PC-3 (cell line): ENCODE data around the gene MACROD2. TPM values are rescaled to one million over a fixed set of nuclear protein-coding genes. Genes with fewer than 3 reads are reported as not detected.

Experiments
- ATAC-seq: fragments of 200-7000 bp; cut with Tn5 transposase; 2 replicates; pipeline ENCODE4 v1.9.1; 2020; ENCODE audit warnings: mild to moderate bottlenecking, moderate library complexity
- BruUV-seq: library from RNA; stranded (reverse); fragments of 400-500 nt; replicated peaks from 2 replicates; lab custom pipeline; 2021; lab: Mats Ljungman, UMichigan
- CTCF ChIA-PET: fragments of 300-600 bp; sonication (Branson Sonifier 250); formaldehyde crosslinking; loops from one replicate; lab custom pipeline; 2022; ENCODE audit warnings: antibody characterized with exemption; lab: Charles Lee
- POLR2A ChIA-PET: fragments of 300-600 bp; sonication (Branson Sonifier 250); formaldehyde crosslinking; loops from one replicate; lab custom pipeline; 2022; ENCODE audit warnings: antibody characterized with exemption; ENCODE audit not compliant: unreplicated experiment; lab: Charles Lee
- DNase-seq: peaks from one replicate; pipeline ENCODE4 v3.0.0-alpha.2; 2015
- H2AFZ ChIP-seq: fragments of 300-600 bp; sonication (generic); 2 replicates; pipeline ENCODE4 v1.6.0; 2016; ENCODE audit warnings: antibody characterized with exemption, low read length
- H3F3A ChIP-seq: fragments of 300-600 bp; sonication (generic); one replicate; pipeline ENCODE4 v1.6.0; 2017; ENCODE audit warnings: antibody characterized with exemption, low read length, control low read depth, mild to moderate bottlenecking; ENCODE audit not compliant: unreplicated experiment
- H3K27ac ChIP-seq: fragments of 300-600 bp; sonication (generic); 2 replicates; pipeline ENCODE4 v1.5.1; 2016; ENCODE audit warnings: mild to moderate bottlenecking, low read length
- H3K27me3 ChIP-seq: fragments of 300-600 bp; sonication (generic); 2 replicates; pipeline ENCODE4 v1.6.1; 2016; ENCODE audit warnings: low read length, mixed read lengths
- H3K36me3 ChIP-seq: fragments of 300-600 bp; sonication (generic); 2 replicates; pipeline ENCODE4 v1.6.1; 2016; ENCODE audit warnings: low read depth, mixed run types, low read length, mixed read lengths
- H3K4me1 ChIP-seq: fragments of 300-600 bp; sonication (generic); 2 replicates; pipeline ENCODE4 v1.5.1; 2016; ENCODE audit warnings: low read length; ENCODE audit not compliant: insufficient read depth
- H3K4me2 ChIP-seq: fragments of 300-600 bp; sonication (generic); 2 replicates; pipeline ENCODE4 v1.6.0; 2016; ENCODE audit warnings: low read length
- H3K4me3 ChIP-seq: fragments of 300-600 bp; sonication (generic); 2 replicates; pipeline ENCODE4 v1.5.1; 2016; ENCODE audit warnings: mild to moderate bottlenecking, low read length, mixed read lengths
- H3K79me2 ChIP-seq: fragments of 300-600 bp; sonication (generic); 2 replicates; pipeline ENCODE4 v1.6.1; 2017; ENCODE audit warnings: low read length, mixed read lengths
- H3K9ac ChIP-seq: fragments of 300-600 bp; sonication (generic); 2 replicates; pipeline ENCODE4 v1.6.0; 2016; ENCODE audit warnings: mild to moderate bottlenecking, low read length
- H3K9me2 ChIP-seq: fragments of 300-600 bp; sonication (generic); replicated peaks from 2 replicates; pipeline ENCODE4 v1.6.1; 2016; ENCODE audit warnings: mixed run types, low read length, mixed read lengths
- H3K9me3 ChIP-seq: fragments of 300-600 bp; sonication (generic); 2 replicates; pipeline ENCODE4 v1.6.1; 2016; ENCODE audit warnings: low read length, mixed read lengths
- H4K20me1 ChIP-seq: fragments of 300-600 bp; sonication (generic); 2 replicates; pipeline ENCODE4 v1.6.1; 2016; ENCODE audit warnings: low read length, mixed read lengths
- EZH2 ChIP-seq: fragments of 300-600 bp; sonication (generic); IDR thresholded peaks from one replicate; pipeline ENCODE4 v1.6.1; 2017; ENCODE audit warnings: antibody characterized with exemption, mild to moderate bottlenecking, low read length; ENCODE audit not compliant: unreplicated experiment
- EZH2phosphoT487 ChIP-seq: fragments of 300-600 bp; sonication (generic); IDR thresholded peaks from 2 replicates; pipeline ENCODE4 v1.6.1; 2018; ENCODE audit warnings: mild to moderate bottlenecking, antibody characterized with exemption, low read length, borderline replicate concordance
- intact Hi-C: fragments of 100-400 bp; cut with micrococcal nuclease; formaldehyde crosslinking; loops from 2 replicates; pipeline ENCODE4 v1.9.0; 2023
- total RNA-seq: library from RNA; depleted of rRNA; stranded (reverse); fragments of >200 nt; gene quantifications from 2 replicates; pipeline ENCODE4 v1.2.3, GENCODE V29; 2014
- TF ChIP-seq, protein P1 (sequence below): fragments of 300-600 bp; sonication (generic); conservative IDR thresholded peaks from 2 replicates; pipeline ENCODE4 v1.5.1; 2017; ENCODE audit warnings: antibody characterized with exemption, low read depth, mild to moderate bottlenecking, low read length

MACROD2 gene
- total RNA-seq, 1 experiment from 2014 or later = 3.1 TPM

DNA sequence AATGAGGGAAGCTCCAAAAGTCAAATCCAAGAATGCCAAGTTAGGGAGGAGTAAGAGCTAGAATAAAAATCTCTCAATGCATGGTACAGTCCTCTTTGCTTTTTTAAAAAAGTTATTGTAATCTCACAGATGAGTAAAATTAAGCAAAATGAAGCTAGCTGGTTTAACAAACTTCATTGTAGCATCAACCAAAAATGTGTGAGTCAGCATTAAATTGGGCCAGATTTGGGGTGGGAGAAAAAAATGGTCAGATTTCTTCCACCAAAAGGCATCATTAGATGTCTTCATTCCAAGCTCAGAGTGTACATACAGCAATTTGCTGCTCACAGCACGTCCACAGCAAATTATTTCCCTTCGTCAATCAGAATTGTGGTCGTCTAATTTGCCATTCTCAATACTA is 783.6 kb downstream of the MACROD2 start:
- no peaks in the 10 kb centered on the region for H3K9me2 ChIP-seq
- no peaks in the 10 kb centered on the region for H4K20me1 ChIP-seq
- H3K9ac ChIP-seq = no peak overlapping the region
- ChIA-PET CTCF (no interaction called here), POLR2A (interaction anchor here (0.7 kb wide), 1 partner anchor 38 kb away, joined by 4 read pairs; no protein-coding TSS in a partner anchor)
- H2AFZ ChIP-seq = no peak overlapping the region
- DNase-seq (no peak), ATAC-seq (no peak)
- no peaks in the 10 kb centered on the region for H3K36me3 ChIP-seq
- no peak overlapping the region for H3K4me2 ChIP-seq
- no peak overlapping the region for H3K4me3 ChIP-seq
- TF ChIP-seq EZH2phosphoT487 = no peak
- TF ChIP-seq, protein P1, sequence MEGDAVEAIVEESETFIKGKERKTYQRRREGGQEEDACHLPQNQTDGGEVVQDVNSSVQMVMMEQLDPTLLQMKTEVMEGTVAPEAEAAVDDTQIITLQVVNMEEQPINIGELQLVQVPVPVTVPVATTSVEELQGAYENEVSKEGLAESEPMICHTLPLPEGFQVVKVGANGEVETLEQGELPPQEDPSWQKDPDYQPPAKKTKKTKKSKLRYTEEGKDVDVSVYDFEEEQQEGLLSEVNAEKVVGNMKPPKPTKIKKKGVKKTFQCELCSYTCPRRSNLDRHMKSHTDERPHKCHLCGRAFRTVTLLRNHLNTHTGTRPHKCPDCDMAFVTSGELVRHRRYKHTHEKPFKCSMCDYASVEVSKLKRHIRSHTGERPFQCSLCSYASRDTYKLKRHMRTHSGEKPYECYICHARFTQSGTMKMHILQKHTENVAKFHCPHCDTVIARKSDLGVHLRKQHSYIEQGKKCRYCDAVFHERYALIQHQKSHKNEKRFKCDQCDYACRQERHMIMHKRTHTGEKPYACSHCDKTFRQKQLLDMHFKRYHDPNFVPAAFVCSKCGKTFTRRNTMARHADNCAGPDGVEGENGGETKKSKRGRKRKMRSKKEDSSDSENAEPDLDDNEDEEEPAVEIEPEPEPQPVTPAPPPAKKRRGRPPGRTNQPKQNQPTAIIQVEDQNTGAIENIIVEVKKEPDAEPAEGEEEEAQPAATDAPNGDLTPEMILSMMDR = no peak
- no peaks in the 10 kb centered on the region for H3K79me2 ChIP-seq
- no TSS peak for BruUV-seq
- H3F3A ChIP-seq = no peaks in the 10 kb centered on the region
- no peaks in the 10 kb centered on the region for H3K27me3 ChIP-seq
- intact Hi-C loops = loop anchor here (5.0 kb wide), 1 partner anchor 98 kb away; no protein-coding TSS in a partner anchor
- peaks cover 23% of the 10 kb centered on the region for H3K4me1 ChIP-seq
- H3K27ac ChIP-seq = no peak overlapping the region
- H3K9me3 ChIP-seq = no peaks in the 10 kb centered on the region

DNA sequence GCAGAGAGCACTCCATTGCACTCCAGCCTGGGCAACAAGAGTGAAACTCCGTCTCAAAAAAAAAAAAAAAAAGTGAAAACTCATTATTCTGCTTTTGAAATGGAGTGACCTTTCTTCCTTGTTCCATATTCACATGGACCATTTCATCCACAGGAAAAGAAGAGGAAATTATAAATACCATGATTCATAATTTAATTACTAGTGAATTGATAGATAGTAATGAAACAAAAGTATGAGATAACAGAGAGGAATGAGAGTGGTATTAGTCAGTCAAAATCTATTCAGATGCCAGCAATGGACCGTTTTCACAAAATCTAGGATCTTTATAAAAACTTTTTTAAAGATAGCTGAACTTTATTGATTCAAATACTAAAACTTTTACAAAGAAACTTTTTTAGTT is 785.2 kb downstream of the MACROD2 start:
- ChIA-PET POLR2A (no interaction called here), CTCF (no interaction called here)
- Histone ChIP-seq H3K9me3 (no peaks in the 10 kb centered on the region), H4K20me1 (no peaks in the 10 kb centered on the region), H2AFZ (no peak overlapping the region), H3K79me2 (no peaks in the 10 kb centered on the region), H3K9me2 (no peaks in the 10 kb centered on the region), H3K27me3 (no peaks in the 10 kb centered on the region), H3K36me3 (no peaks in the 10 kb centered on the region), H3K4me3 (no peak overlapping the region), H3F3A (no peaks in the 10 kb centered on the region), H3K9ac (no peak overlapping the region), H3K4me2 (no peak overlapping the region), H3K4me1 (peaks cover 21% of the 10 kb centered on the region), H3K27ac (no peak overlapping the region)
- no peak for TF ChIP-seq EZH2
- TF ChIP-seq EZH2phosphoT487 = no peak
- TF ChIP-seq, protein P1 = no peak
- BruUV-seq = no TSS peak
- DNase-seq = peak; percentile 33
- peak; percentile 19 for ATAC-seq
- intact Hi-C loops = no loop called here

DNA sequence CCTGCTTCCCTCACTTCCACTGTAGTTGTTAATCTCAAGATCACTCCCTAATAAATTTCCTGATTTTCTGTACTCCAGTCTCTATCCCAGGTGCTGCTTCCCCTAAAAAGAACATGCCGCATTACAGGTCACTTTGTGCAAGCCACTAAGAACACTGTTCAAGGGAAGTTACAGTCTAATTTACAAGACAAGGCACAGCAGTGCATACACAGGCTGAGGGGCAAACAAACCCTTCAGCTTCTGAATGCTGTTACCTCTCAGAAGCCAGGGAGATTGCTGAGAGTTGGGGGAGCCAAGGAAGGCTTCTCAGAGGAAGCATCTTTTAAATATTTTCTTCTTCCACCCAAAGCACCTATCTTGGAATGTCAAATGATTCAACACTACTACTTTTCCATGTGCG is 787.4 kb downstream of the MACROD2 start:
- DNase-seq (no peak), ATAC-seq (no peak)
- Histone ChIP-seq H3K36me3 (no peaks in the 10 kb centered on the region), H3K4me2 (no peak overlapping the region), H3K4me3 (no peak overlapping the region), H3K79me2 (no peaks in the 10 kb centered on the region), H3K9me3 (no peaks in the 10 kb centered on the region), H3K9ac (no peak overlapping the region), H3K9me2 (no peaks in the 10 kb centered on the region), H3K4me1 (peaks cover 13% of the 10 kb centered on the region; the same call in 1 of the 2 replicates), H3F3A (no peaks in the 10 kb centered on the region), H2AFZ (no peak overlapping the region), H4K20me1 (no peaks in the 10 kb centered on the region), H3K27ac (no peak overlapping the region), H3K27me3 (no peaks in the 10 kb centered on the region)
- intact Hi-C loops = no loop called here
- CTCF ChIA-PET = no interaction called here
- TF ChIP-seq EZH2 (no peak), EZH2phosphoT487 (no peak)
- TF ChIP-seq, protein P1 = no peak
- POLR2A ChIA-PET = no interaction called here
- no TSS peak for BruUV-seq
